Measurements from ENCODE around the gene PAX7.

PAX7 gene

DNA sequence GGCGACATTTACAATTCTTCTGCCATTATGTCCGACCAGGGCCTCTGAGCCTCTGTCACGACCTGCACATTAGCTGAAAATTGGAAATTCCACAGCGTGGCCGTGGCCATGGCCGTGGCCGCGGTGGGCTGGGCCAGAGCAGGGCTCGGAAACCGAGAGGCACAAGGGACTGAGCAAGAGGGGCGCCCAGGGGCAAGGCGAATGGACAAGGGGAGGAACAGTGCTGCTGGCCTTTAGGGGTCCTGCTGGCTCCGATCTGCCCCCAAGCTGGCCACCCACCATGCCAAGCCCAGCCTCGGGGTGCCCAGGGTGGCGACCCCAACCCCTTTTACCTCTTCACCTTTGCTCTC, 153.8 kb downstream of the PAX7 start:
- H3K4me3 ChIP-seq (ENCODE audit: low read depth, low read length): no peak overlapping the region
- TF ChIP-seq, protein P1, sequence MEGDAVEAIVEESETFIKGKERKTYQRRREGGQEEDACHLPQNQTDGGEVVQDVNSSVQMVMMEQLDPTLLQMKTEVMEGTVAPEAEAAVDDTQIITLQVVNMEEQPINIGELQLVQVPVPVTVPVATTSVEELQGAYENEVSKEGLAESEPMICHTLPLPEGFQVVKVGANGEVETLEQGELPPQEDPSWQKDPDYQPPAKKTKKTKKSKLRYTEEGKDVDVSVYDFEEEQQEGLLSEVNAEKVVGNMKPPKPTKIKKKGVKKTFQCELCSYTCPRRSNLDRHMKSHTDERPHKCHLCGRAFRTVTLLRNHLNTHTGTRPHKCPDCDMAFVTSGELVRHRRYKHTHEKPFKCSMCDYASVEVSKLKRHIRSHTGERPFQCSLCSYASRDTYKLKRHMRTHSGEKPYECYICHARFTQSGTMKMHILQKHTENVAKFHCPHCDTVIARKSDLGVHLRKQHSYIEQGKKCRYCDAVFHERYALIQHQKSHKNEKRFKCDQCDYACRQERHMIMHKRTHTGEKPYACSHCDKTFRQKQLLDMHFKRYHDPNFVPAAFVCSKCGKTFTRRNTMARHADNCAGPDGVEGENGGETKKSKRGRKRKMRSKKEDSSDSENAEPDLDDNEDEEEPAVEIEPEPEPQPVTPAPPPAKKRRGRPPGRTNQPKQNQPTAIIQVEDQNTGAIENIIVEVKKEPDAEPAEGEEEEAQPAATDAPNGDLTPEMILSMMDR (IDR thresholded peaks at IDR 0.05; ENCODE audit: low read depth, low read length): no peak

GRCh38 chr1:18786149-18786548, 155.5 kb downstream of the PAX7 start:
- TF ChIP-seq, protein P1 (IDR thresholded peaks at IDR 0.05; ENCODE audit: low read depth, low read length): no peak
- H3K4me3 ChIP-seq (ENCODE audit: low read depth, low read length): no peak overlapping the region

DNA sequence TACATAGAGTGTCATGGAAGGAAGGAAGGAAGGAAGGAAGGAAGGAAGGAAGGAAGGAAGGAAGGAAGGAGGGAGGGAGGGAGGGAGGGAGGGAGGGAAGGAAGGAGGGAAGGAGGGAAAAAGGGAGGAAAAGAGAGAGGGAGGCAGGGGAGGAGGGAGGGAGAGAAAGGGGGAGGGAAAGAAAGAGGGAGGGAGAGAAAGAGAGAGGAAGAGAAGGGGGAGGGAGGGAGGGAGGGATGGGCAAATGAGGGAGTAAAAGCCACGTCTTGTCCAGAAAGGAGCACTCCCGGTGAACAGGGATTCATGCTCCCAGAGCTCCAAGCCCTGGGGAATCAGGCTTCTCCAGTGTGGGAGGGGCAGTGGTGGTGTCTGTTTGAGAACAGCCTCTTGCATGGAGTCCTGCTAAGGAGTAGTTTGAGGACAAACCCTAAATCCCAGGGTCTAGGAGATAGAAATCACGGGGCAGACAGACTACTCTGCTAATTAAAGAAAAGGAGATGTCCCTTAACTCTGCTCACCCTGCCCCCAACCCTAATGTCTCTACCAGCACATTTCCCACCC, 157.3 kb downstream of the PAX7 start:
- TF ChIP-seq, protein P1 (IDR thresholded peaks at IDR 0.05; ENCODE audit: low read depth, low read length): no peak

DNA sequence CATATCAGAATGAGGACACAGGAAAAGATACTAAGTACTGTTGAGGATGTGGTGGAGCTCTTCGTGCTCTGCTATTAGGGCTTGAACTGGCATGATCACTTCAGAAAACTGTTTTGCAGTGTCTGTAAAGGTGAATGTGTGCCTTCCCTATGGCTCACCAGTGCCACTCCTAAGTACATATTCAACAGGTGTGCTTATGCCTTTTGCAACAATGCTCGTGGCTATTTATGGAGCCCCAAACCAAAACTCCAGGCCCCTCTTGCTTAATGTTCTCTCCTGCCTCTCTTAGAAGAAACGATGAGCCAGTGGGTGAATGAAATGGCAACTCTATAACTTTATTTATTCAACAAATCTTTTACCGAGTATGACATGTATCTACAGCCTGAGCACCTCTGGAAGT, 158.6 kb downstream of the PAX7 start:
- H3K4me3 ChIP-seq (ENCODE audit: low read depth, low read length): no peak overlapping the region
- TF ChIP-seq, protein P1 (IDR thresholded peaks at IDR 0.05; ENCODE audit: low read depth, low read length): no peak

More for the DNA sequence above, 157.3 kb downstream of the PAX7 start:
- no peak overlapping the region for H3K4me3 ChIP-seq (ENCODE audit: low read depth, low read length)

DNA sequence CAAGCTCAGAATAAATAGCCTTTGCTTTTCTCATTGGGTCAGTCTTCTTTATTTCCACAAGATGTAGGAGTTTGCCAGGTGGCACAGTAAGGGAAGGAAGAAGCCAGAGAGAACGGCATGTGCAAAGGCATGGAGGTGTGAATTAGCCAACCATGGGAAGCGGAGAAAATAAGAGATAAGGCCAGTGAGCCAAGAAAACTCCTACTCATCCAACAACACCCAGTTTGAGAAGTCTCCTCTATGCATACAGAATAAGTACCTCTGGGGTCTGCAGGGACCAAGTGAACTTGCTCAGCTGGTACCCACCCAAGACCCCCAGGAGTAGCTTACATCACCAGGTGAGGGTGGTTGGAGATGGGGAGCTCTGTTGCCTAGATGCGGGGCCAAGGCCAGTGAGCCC, 162.1 kb downstream of the PAX7 start:
- TF ChIP-seq, protein P1 (IDR thresholded peaks at IDR 0.05; ENCODE audit: low read depth, low read length): no peak
- H3K4me3 ChIP-seq (ENCODE audit: low read depth, low read length): no peak overlapping the region

- TF ChIP-seq, protein P1 (IDR thresholded peaks at IDR 0.05; ENCODE audit: low read depth, low read length): no peak
- no peak overlapping the region for H3K4me3 ChIP-seq (ENCODE audit: low read depth, low read length)
These were observed 162.5 kb downstream of the PAX7 start for GRCh38 chr1:18793164-18793563.

DNA sequence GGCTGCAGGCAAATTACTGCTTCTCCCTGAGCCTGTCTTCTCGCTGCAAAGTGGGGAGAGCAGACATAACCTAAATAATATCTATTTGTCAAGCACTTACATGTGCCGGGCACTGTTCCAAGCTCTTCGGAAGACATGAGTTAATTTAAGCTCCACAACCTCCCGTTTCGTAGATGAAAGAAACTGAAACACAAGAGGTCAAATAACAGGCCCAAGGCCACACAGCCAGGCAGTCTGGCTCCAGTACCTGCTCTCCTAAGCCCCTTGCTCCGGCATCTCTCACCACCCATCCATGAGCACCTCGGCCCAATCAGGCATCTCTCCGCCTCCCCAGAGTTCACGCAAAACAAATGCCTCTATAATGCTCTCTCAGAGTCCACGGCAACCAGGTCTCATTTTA, 163.4 kb downstream of the PAX7 start:
- no peak overlapping the region for H3K4me3 ChIP-seq (ENCODE audit: low read depth, low read length)
- TF ChIP-seq, protein P1 (IDR thresholded peaks at IDR 0.05; ENCODE audit: low read depth, low read length): no peak
